GM10248 (cell line): ENCODE results near the gene TCEA3.

Experiments
- CTCF ChIA-PET: fragments of 300-600 bp; sonication (Branson Sonifier 250); formaldehyde crosslinking; extraction: SDS; loops from one replicate; lab custom pipeline; 2021; ENCODE audit warnings: antibody characterized with exemption; lab: Yijun Ruan, JAX
- POLR2A ChIA-PET: fragments of 350-650 bp; sonication (Branson Sonifier 250); formaldehyde crosslinking; extraction: SDS; loops from one replicate; lab custom pipeline; 2020; ENCODE audit warnings: antibody characterized with exemption; lab: Yijun Ruan, JAX
- DNase-seq: peaks from one replicate; pipeline ENCODE4 v3.0.0; 2012; ENCODE audit errors: extremely low spot score
- CTCF ChIP-seq: IDR thresholded peaks from 2 replicates; pipeline ENCODE4 v1.5.1; 2012; ENCODE audit warnings: mild to moderate bottlenecking, low read depth; ENCODE audit errors: extremely low read depth, missing control alignments, control extremely low read depth

The TCEA3 gene

GRCh38 chr1:23399229-23399628 lies 25.3 kb downstream of the TCEA3 start:
- POLR2A ChIA-PET, result interaction anchor here (0.7 kb wide), 1 partner anchor 362 kb away, joined by 3 read pairs; no protein-coding TSS in a partner anchor
- CTCF ChIA-PET, result interaction anchor here (1.8 kb wide), 1 partner anchor 13 kb away, joined by 7 read pairs; no protein-coding TSS in a partner anchor
- TF ChIP-seq CTCF, result no peak
- DNase-seq, result no peak

- DNase-seq, result no peak
- CTCF ChIA-PET, result no interaction called here
- POLR2A ChIA-PET, result no interaction called here
- TF ChIP-seq CTCF, result no peak
Measured at GRCh38 chr1:23397908-23398307, 26.6 kb downstream of the TCEA3 start.

GRCh38 chr1:23396380-23396779 lies 28.2 kb downstream of the TCEA3 start:
- TF ChIP-seq CTCF, result no peak
- ChIA-PET POLR2A (no interaction called here), CTCF (no interaction called here)
- DNase-seq, result no peak

GRCh38 chr1:23395849-23396248 lies 28.7 kb downstream of the TCEA3 start:
- ChIA-PET POLR2A (no interaction called here), CTCF (interaction anchor here (3.2 kb wide), 1 partner anchor 8 kb away, joined by 31 read pairs; no protein-coding TSS in a partner anchor)
- no peak for DNase-seq
- no peak for TF ChIP-seq CTCF

GRCh38 chr1:23395154-23395724 lies 29.3 kb downstream of the TCEA3 start:
- TF ChIP-seq CTCF, result no peak
- ChIA-PET POLR2A (no interaction called here), CTCF (interaction anchor here (1.4 to 3.2 kb wide), 2 partner anchors 8 to 12 kb away, joined by 3 to 31 read pairs; no protein-coding TSS in a partner anchor)
- no peak for DNase-seq

GRCh38 chr1:23394684-23395083 lies 29.9 kb downstream of the TCEA3 start:
- POLR2A ChIA-PET, result no interaction called here

More at GRCh38 chr1:23394684-23395083, 29.9 kb downstream of the TCEA3 start:
- no peak for DNase-seq
- TF ChIP-seq CTCF, result no peak
- CTCF ChIA-PET, result interaction anchor here (1.4 to 3.2 kb wide), 2 partner anchors 9 to 13 kb away, joined by 3 to 31 read pairs; no protein-coding TSS in a partner anchor
